Measurements from ENCODE around the gene NLRX1. TPM values are rescaled to one million over a fixed set of nuclear protein-coding genes. Genes with fewer than 3 reads are reported as not detected.

Gene NLRX1
- total RNA-seq, 1 experiment from 2014 or later = 21.4 TPM

GRCh38 chr11:119180729-119181676 lies 12.5 kb downstream of the NLRX1 start:
- Histone ChIP-seq H3K4me2 (ENCODE audit: low read length) (no peak overlapping the region), H4K20me1 (ENCODE audit: insufficient read depth) (no peaks in the 10 kb centered on the region), H3K27ac (ENCODE audit: low read depth, low read length) (no peak overlapping the region), H3K4me1 (ENCODE audit: control insufficient read depth in 1 of 2, insufficient read depth in 2 of 2, low read length in 2 of 2) (peaks cover 0 to under 1% of the 10 kb centered on the region in 2 experiments; a peak in 3 of 4 replicates), H3K36me3 (ENCODE audit: control insufficient read depth in 1 of 2, insufficient read depth in 2 of 2, low read length in 2 of 2) (no peaks in the 10 kb centered on the region; a peak in 1 of 4 replicates), H3K9me2 (ENCODE audit: insufficient read depth) (no peaks in the 10 kb centered on the region), H3K9me3 (ENCODE audit: control insufficient read depth in 1 of 2, insufficient read depth in 1 of 2, low read depth in 1 of 2, low read length in 2 of 2) (no peaks in the 10 kb centered on the region), H3K27me3 (ENCODE audit: insufficient read depth, low read length) (no peaks in the 10 kb centered on the region), H2AFZ (ENCODE audit: low read depth, low read length, poor library complexity, severe bottlenecking) (no peak overlapping the region), H3K4me3 (replicated peaks in 1 of 2; ENCODE audit: low read depth in 1 of 2, low read length in 2 of 2) (no peak overlapping the region), H3K9ac (ENCODE audit: low read length) (no peak overlapping the region), H3K79me2 (ENCODE audit: insufficient read depth, low read length) (no peaks in the 10 kb centered on the region)
- BruUV-seq (replicated peaks) = no TSS peak
- ATAC-seq (no peak), DNase-seq (ENCODE audit: low read depth, low spot score) (no peak)
- no peak for TF ChIP-seq EZH2phosphoT487 (IDR thresholded peaks at IDR 0.05; ENCODE audit: borderline replicate concordance)
- TF ChIP-seq POLR2AphosphoS5 (IDR thresholded peaks at IDR 0.05; ENCODE audit: low read depth, low read length) = no peak
- TF ChIP-seq FOSL1 (IDR thresholded peaks at IDR 0.05; ENCODE audit: low read depth) = no peak
- no peak for TF ChIP-seq TCF7L2 (IDR thresholded peaks at IDR 0.05; ENCODE audit: borderline replicate concordance, extremely low read depth, insufficient read depth, insufficient read length)
- TF ChIP-seq REST (IDR thresholded peaks at IDR 0.05; ENCODE audit: low read depth) = no peak
- ChIA-PET RAD21 (ENCODE audit: low non-redundant PET in 1 of 2, low total read pairs in 2 of 2, uncharacterized antibody in 2 of 2, unreplicated experiment in 2 of 2) (no interaction called here), CTCF (no interaction called here), POLR2A (no interaction called here)
- intact Hi-C loops (cut with micrococcal nuclease) = no loop called here

Data from HCT116 (cell line).